ENCODE results near the gene POLK.
"Not testable (repeated sequence)": the region's sequence is repeated elsewhere in the genome, so short reads cannot be mapped to it uniquely, and the experiment has no call there.

POLK gene

GRCh38 chr5:75552764-75553163 lies 41.1 kb downstream of the POLK start:
- DNase-seq, result no peak

DNA sequence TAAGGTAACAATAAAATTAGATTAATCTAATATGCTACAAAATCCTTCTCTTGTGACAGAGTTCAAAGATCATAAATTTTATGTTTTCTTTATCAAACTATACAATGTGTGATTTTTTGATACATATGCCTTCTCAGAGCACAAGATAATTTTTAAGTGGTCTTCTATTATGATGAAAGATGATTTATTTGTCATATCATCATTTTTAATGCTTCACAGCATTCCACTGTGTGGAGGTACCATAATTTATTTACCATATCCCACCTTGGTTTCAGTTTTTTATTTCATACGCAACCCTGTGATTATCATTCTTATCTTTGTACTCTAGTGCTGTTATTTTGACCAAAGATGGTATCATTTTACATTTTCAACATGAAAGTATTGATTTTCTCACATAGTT lies 41.7 kb downstream of the POLK start:
- no peak for DNase-seq

DNA sequence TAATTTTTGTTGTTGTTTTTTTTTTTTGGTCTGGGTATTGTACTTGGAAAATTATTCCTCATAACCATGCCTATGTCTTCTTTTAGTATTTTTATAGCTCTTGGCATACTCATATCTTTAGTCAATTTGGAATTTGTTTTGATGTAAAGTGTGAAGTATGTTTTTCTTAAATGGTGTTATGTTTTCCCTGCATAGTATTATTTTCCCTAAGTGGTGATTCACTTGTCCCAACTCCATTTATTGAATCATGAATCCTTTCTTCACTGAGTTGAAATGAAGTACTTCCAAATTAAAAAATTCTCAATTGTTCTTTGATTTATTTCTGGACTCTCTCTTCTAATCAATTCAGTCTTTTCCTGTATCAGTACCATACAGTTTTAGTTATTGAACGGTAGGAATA lies 46.5 kb downstream of the POLK start:
- no peak for DNase-seq

DNA sequence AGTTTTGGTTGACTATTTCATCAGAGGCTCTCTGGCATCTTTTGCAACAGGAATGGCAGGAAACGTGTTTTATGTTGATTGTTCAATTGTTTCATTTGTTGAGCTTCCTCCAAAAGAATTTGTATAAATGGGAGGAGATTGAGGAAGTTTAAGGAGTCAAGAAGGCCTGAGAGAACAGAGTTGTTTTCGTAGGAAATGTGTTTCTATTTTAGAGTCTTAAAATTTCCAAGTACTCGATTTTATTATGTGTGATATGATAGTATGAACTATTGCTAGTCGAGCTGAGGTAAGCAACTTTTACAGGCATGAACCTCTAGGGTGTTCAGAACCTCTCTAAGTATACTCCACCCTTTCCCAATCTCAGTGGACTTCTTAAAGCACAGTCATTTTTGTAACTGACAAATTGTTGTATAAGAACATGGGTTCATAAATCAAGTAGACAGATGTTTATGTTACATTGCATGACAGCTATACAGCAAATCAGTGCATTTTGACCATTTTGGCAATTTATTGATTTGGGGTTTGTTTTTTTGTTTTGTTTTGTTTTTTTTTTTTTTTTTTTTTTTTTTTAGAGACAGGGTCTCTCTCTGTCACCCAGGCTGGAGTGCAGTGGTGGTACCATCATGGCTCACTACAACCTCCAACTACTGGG lies 47.4 kb downstream of the POLK start:
- no peak for DNase-seq

DNA sequence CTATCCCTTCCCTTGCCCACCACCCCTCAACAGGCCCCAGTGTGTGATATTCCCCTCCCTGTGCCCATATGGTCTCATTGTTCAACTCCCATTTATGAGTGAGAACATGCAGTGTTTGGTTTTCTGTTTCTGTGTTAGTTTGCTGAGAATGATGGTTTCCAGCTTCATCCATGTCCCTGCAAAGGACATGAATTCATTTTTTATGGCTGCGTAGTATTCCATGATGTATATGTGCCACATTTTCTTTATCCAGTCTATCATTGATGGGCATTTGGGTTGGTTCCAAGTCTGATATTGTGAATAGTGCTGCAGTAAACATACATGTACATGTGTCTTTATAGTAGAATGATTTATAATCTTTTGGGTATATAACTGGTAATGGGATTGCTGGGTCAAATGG lies 49.0 kb downstream of the POLK start:
- DNase-seq, result not testable (repeated sequence)

- DNase-seq, result peak; percentile 19
Observed at GRCh38 chr5:75565991-75566709, 54.5 kb downstream of the POLK start.

DNA sequence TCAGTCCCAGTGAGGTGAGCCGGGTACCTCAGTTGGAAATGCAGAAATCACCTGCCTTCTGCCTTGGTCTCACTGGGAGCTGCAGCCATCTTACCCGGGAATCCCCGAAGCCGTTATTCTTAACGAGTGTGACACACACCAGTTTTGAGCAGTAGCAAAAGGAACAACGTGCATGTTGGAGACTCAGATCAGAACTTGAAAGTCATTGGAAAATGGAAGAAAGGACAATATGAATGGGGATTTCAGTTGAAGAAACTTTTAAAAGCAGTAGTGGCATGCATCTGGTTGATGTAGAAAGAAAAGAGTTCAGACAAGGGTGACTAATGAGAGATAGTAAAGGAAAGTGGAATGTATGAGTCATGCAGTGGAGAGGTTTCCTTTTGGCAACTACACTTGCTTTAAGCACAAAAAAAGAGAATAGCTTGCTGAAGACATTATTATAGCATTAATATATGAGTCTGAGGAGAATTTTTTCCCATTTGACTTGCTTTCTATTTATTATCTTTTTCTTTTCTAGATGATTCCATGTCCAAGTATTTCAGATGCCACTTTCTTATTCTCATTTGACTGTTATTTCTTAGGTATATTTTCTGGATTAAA lies 55.1 kb downstream of the POLK start:
- peak; percentile 64 for DNase-seq

- DNase-seq, result no peak
Observed at GRCh38 chr5:75567710-75568109, 56.0 kb downstream of the POLK start.

DNA sequence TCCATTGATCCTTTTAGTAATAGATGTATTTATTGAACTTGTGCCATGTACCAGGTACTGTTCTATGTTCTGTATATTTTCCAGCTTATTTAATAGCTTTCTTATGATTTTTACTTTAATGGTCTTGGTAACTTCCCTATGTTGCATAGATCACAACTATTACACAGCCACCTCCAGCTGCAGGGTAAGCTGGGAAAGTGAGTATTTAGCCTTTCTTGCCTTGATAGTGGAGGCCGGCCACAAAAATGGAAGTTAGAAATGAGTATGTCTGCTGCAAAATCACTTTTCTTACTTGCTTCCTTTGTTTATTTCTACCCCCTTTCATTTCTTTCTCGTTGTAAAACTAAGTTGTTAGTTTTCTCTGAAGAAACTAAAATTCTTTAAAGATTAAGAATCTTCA lies 56.5 kb downstream of the POLK start:
- DNase-seq, result no peak

DNA sequence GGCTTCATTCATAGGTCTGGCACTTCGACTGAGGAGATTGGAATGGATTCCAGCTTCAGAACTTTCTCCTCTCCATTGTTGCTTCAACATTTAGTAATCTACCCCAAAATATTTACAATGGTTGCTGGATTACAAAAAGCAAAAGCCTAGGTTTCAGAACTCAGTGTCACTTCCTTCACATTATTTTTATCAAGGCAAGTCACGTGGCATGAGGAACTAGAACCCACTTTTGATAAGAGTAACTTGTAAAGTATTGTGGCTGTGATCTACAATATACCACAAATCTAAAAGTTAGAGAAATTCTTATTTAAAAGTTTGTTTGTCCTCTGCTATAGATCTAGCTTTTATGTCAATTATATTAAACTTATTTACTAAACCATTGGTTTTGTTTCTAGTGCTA lies 59.9 kb downstream of the POLK start:
- DNase-seq, result no peak

DNA sequence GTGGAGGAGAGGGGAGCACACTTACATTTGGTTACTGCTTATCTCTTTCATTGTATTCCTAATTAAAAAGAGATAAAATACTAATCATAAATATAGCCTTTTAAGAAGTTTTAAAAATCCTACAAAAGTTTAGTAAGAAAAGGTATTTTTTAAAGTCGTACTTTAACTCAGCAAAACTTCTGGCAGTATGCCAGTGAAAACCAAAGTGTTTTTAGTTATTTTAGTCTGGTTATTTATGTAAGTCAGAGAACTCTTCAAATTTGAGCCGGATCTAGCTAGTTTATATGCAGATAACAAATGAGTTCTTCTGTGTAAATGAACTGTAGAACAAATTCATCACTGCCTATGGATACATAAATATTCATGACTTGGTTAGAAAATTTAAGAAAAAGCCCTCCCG lies 63.1 kb downstream of the POLK start:
- DNase-seq, result no peak

DNA sequence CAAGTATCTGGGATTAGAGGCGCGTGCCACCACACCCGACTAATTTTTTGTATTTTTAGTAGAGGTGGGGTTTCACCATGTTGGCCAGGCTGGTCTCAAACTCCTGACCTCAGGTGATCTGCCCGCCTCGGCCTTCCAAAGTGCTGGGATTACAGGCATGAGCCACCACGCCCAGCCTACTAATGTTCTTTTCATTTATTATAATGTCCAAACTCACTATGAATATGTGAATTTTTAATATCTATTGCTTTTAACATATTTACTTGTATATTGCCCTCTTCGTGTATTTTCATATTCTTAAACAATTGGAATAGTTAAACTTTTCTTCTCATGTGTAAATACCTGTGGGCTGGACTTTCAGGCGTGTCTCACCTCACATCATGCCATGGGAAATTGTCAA lies 66.6 kb downstream of the POLK start:
- not testable (repeated sequence) for DNase-seq

DNA sequence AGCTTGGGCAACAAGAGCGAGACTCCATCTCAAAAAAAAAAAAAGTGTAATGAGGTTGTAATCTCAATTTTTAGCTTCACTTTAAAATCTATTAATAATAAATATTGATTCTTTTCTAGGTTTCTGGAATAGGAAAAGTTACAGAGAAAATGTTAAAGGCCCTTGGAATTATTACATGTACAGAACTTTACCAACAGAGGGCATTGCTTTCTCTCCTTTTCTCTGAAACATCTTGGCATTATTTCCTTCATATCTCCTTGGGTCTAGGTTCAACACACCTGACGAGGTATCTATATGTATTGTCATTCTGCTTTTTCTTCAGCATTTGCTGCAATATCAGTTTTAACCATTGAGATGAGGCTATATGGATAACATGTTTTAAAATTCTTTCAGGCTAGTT lies 73.0 kb downstream of the POLK start:
- DNase-seq, result no peak

DNA sequence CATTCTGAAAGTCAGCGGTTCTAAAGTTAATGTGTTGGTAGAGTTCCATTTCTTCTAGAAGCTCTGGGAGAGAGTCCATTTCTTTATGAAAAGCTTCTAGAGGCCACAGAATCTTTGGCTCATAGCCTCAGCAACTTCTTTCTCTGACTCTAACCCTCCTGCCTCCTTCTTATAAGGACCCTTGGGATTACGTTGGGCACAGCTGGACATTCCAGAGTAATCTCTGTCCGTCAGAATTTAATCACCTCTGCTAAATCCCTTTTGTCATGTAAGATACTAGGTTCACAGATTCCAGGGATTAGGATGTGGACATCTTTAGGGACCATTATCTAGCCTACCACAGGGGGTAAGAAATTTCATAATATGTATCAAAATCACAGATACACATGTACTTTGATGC lies 77.0 kb downstream of the POLK start:
- no peak for DNase-seq

DNA sequence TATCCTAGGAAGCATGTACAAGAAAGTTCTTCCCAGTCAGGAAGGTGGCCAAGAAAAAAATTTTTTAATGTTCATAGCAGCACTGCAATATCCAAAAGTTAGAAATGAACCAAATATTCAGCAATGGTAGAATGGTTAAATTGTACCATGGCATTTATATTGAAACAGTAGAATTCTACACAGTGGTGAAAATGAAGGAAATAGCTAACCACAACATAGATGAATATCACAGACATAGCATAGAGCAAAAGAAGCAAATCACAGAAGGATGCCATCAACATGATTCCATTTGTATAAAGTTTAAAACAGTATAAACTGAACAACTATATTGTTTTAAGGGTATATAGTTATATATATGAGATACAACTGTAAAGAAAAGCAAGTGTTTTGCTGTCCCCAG lies 88.8 kb downstream of the POLK start:
- no peak for DNase-seq

DNA sequence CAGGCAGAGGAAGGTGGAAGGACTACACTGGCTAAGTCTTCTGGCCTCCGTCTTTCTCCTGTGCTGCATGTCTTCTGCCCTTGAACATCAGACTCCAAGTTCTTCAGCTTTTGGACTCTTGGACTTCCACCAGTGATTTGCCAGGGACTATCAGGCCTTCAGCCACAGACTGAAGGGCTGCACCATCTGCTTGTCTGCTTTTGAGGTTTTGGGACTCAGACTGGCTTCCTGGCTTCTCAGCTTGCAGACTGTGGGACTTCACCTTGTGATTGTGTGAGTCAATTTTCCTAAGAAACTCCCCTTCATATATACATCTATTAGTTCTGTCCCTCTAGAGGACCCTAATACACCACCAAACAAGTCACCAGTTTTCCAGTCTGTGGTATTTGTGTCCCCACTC lies 89.9 kb downstream of the POLK start:
- no peak for DNase-seq

DNA sequence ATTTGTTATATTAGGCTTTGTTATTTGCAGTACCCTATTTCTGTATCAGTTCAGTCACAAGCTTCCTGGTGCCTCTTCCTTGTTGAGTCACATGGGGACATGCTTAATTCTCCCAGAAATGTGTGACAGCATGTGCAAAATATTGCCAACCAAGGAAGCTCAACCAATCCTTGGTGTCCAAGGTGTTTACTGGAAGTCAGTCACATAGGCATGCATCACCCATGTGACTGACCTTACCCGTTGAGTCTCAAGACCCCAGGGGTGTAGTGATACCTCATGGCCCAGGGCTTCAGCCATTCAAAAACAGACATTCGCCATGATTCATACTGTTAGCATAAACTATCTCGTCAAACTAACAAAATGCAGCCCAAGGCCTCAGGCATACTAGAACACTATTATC lies 90.3 kb downstream of the POLK start:
- no peak for DNase-seq

DNA sequence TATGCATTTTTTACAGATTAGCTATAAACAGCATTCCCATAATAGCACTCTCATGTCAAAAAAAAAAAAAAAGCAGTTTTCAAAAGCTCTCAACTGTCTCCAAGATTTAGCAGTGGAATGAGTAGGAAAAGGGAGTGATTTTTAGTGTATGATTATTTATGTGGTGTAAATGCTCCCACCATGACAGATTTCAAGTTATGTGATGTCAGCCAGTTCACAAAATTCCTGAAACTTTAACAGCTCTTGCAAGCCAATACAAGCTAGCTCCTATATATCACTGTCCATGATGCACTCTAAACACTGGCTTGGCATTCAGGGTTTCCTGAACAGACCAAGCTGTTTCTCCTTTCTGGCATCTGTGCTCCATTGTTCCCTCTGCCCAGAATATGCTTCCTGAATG lies 91.7 kb downstream of the POLK start:
- no peak for DNase-seq

- no peak for DNase-seq
Observed at GRCh38 chr5:75603821-75604220, 92.1 kb downstream of the POLK start.

DNA sequence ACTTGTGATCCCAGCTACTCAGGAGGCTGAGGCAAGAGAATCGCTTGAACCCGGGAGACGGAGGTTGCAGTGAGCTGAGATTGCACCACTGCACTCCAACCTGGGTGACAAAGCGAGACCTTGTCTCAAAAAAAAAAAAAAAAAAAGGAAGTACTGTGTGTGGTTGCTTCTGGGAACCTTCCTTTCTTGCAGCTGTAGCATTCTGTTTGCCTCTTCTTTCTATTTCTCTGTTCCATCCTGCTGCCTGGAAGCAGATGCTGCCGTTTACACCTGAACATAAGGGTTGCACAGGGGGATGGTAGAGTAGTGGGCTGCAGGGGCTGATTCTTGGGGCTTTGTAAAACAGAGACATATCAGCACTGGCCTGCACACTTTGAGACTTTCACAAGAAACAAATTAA lies 95.7 kb downstream of the POLK start:
- not testable (repeated sequence) for DNase-seq

GRCh38 chr5:75608870-75609269 lies 97.2 kb downstream of the POLK start:
- no peak for DNase-seq

GRCh38 chr5:75610201-75610600 lies 98.5 kb downstream of the POLK start:
- no peak for DNase-seq

- not testable (repeated sequence) for DNase-seq
Observed at GRCh38 chr5:75610859-75611310, 99.2 kb downstream of the POLK start.
